Mesendoderm (in vitro differentiated cells): ENCODE measurements around the gene OR6S1.

Source experiments
- DNase-seq: peaks from one replicate; pipeline ENCODE4 v3.0.0; 2013
- H2AK5ac ChIP-seq: 2 replicates; pipeline ENCODE4 v1.6.1; 2013; ENCODE audit warnings: low read length, inconsistent platforms
- H2BK120ac ChIP-seq: 2 replicates; pipeline ENCODE4 v1.6.1; 2013; ENCODE audit warnings: low read depth, mild to moderate bottlenecking, low read length, moderate library complexity, mixed read lengths
- H2BK15ac ChIP-seq: replicated peaks from 2 replicates; pipeline ENCODE4 v1.6.1; 2013; ENCODE audit warnings: low read depth, mild to moderate bottlenecking, moderate library complexity
- H2BK5ac ChIP-seq: 2 replicates; pipeline ENCODE4 v1.6.1; 2013; ENCODE audit warnings: low read length, inconsistent platforms
- H3K18ac ChIP-seq: 2 replicates; pipeline ENCODE4 v1.6.1; 2013; ENCODE audit warnings: mild to moderate bottlenecking, low read length, mixed read lengths
- H3K23ac ChIP-seq: one replicate; pipeline ENCODE4 v1.6.1; 2013; ENCODE audit warnings: low read length
- H3K27ac ChIP-seq: 2 replicates; pipeline ENCODE4 v1.5.1; 2013; ENCODE audit warnings: low read depth, mild to moderate bottlenecking, inconsistent platforms, low read length, moderate library complexity
- H3K27me3 ChIP-seq: 2 replicates; pipeline ENCODE4 v1.6.1; 2013; ENCODE audit warnings: low read length, control low read depth, mild to moderate bottlenecking, inconsistent platforms; ENCODE audit not compliant: insufficient read depth, poor library complexity
- H3K36me3 ChIP-seq: 2 replicates; pipeline ENCODE4 v1.6.1; 2013; ENCODE audit warnings: low read length, inconsistent platforms; ENCODE audit not compliant: control insufficient read depth, insufficient read depth
- H3K4ac ChIP-seq: one replicate; pipeline ENCODE4 v1.6.1; 2013; ENCODE audit warnings: low read depth, mild to moderate bottlenecking, low read length, moderate library complexity
- H3K4me1 ChIP-seq: 2 replicates; pipeline ENCODE4 v1.6.1; 2013; ENCODE audit warnings: low read depth, low read length, inconsistent platforms; ENCODE audit not compliant: control insufficient read depth
- H3K4me2 ChIP-seq: 2 replicates; pipeline ENCODE4 v1.6.1; 2013; ENCODE audit warnings: low read length
- H3K4me3 ChIP-seq: 2 replicates; pipeline ENCODE4 v1.5.1; 2013; ENCODE audit warnings: mild to moderate bottlenecking, low read length
- H3K56ac ChIP-seq: one replicate; pipeline ENCODE4 v1.6.1; 2013; ENCODE audit warnings: low read length
- H3K79me1 ChIP-seq: 2 replicates; pipeline ENCODE4 v1.6.1; 2013; ENCODE audit warnings: low read length, inconsistent platforms
- H3K79me2 ChIP-seq: 2 replicates; pipeline ENCODE4 v1.6.1; 2013; ENCODE audit warnings: mild to moderate bottlenecking, low read length; ENCODE audit not compliant: control insufficient read depth, insufficient read depth
- H3K9ac ChIP-seq: 2 replicates; pipeline ENCODE4 v1.6.1; 2013; ENCODE audit warnings: low read length, inconsistent platforms
- H4K5ac ChIP-seq: one replicate; pipeline ENCODE4 v1.6.1; 2013; ENCODE audit warnings: low read length
- H4K8ac ChIP-seq: one replicate; pipeline ENCODE4 v1.6.1; 2013; ENCODE audit warnings: low read depth, mild to moderate bottlenecking, control low read depth, low read length, moderate library complexity
- WGBS: extraction: QIAGEN DNeasy Blood & Tissue Kit; methylation state at CpG from one replicate; pipeline ENCODE4 v1.1.7; 2013; ENCODE audit warnings: low lambda C conversion rate, missing lambda C conversion rate; ENCODE audit not compliant: insufficient coverage; ENCODE audit errors: extremely low coverage; 5-methylcytosine and 5-hydroxymethylcytosine counted together

OR6S1 gene

DNA sequence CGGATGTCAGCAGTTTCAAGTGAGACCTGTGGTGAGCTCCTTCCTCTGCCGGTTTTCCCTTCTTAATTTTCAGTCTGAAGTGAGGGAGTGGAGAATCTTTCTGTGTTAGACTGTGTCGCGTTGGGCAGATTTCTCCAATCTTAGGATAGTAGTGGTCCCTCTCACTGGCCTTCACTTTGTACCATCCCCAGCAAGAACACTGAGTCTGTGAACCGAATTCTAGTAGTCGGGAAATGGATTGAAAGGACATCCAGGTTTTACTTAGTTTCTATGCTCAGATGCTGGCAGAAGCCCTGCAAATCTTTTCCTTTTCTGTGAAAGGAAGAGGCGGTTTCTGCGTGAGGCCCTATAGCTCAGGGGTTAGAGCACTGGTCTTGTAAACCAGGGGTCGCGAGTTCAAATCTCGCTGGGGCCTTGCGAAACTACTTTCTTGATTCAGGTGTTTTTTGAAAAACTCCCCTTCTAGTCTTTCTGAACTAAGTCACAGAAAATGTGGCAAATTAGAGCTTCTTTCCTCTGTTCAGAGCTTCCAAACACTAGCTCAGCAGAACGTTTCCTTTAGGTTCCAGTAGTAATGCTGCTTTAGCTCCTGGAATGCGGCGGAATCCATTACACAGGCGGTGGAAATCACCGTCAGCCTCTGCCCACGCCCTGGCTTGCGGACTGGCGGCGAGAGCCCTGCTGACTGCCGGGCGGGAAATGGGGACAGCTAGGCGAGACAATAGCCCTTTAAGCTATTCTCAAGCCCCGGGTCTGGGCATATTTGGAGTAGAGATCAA is 40.0 kb upstream of the OR6S1 start:
- Histone ChIP-seq H2BK15ac (no peak overlapping the region), H3K4me1 (peaks cover 4% of the 10 kb centered on the region), H3K27ac (peak overlapping the region; percentile 76), H3K4ac (peak overlapping the region; percentile 78), H4K5ac (no peak overlapping the region), H3K9ac (peak overlapping the region; percentile 91), H2BK120ac (no peak overlapping the region), H3K27me3 (no peaks in the 10 kb centered on the region), H2AK5ac (no peak overlapping the region), H3K36me3 (no peaks in the 10 kb centered on the region), H3K4me3 (peak overlapping the region; percentile 68), H3K23ac (no peak overlapping the region), H4K8ac (no peak overlapping the region), H3K79me1 (no peaks in the 10 kb centered on the region), H3K56ac (peak overlapping the region; percentile 96), H3K79me2 (no peaks in the 10 kb centered on the region), H3K4me2 (peak overlapping the region; percentile 84), H3K18ac (peak overlapping the region; percentile 85), H2BK5ac (no peak overlapping the region)
- DNase-seq = peak; percentile 95
- WGBS = no CpG with 5 or more reads among the region's 25 CpGs

DNA sequence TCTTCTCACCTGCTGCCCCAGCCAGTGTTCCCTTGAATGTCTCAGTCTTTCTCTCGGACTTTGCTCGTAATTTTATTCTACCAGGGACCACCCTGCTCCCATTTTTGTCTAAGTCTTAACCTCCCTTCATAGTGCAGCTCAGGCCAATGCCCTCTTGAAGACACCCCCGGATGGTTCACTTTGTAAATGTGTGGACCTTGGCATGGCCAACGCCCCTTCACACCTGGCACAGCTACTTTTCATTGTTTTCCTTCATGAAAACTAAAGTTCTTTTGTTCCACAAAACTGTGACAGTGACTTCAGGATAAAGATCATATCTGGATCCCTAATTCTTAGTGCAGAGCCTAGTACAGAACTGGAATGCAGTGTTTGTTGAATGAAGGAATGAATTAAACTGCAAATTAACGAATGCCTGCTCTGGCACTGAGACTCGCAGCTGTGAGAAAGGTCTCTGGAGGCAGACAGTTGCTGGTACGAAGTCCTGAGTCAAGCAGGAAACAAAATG is 39.4 kb upstream of the OR6S1 start:
- peak overlapping the region; percentile 47 for H3K4me2 ChIP-seq

DNA sequence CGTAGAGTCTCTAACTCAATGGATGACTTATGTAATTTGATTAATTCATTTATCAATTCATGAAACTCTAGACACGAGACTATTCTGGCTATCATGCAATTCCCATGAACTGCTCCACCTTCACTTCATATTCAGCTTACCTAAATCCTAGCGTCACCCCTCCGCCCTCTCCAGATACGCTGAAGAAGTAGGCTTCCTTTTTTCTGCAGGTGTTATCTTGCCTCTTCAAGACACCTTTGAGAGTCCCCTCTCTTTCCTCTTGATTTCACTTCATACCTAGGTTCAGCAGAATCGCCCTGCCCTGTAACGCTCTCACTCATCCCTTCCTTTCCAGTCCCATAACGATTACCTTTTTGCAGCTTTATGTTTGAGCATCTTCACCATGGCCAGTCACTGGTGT is 38.9 kb upstream of the OR6S1 start:
- DNase-seq = no peak
- H2BK5ac ChIP-seq = no peak overlapping the region
- no peak overlapping the region for H4K5ac ChIP-seq
- H3K4me3 ChIP-seq = no peak overlapping the region
- peaks cover 4% of the 10 kb centered on the region for H3K4me1 ChIP-seq
- H2BK15ac ChIP-seq = no peak overlapping the region
- no peak overlapping the region for H3K23ac ChIP-seq
- no peak overlapping the region for H3K18ac ChIP-seq
- no peaks in the 10 kb centered on the region for H3K36me3 ChIP-seq
- WGBS = no CpG with 5 or more reads among the region's 8 CpGs
- no peak overlapping the region for H3K4me2 ChIP-seq
- no peak overlapping the region for H4K8ac ChIP-seq
- H3K79me1 ChIP-seq = no peaks in the 10 kb centered on the region
- H3K27ac ChIP-seq = no peak overlapping the region
- no peak overlapping the region for H3K4ac ChIP-seq
- no peaks in the 10 kb centered on the region for H3K79me2 ChIP-seq
- H3K27me3 ChIP-seq = no peaks in the 10 kb centered on the region
- H2BK120ac ChIP-seq = no peak overlapping the region
- no peak overlapping the region for H3K9ac ChIP-seq
- no peak overlapping the region for H3K56ac ChIP-seq
- H2AK5ac ChIP-seq = no peak overlapping the region

More for the DNA sequence above, 39.4 kb upstream of the OR6S1 start:
- Histone ChIP-seq H4K5ac (no peak overlapping the region), H2AK5ac (no peak overlapping the region), H3K27me3 (no peaks in the 10 kb centered on the region), H3K4me1 (peaks cover 4% of the 10 kb centered on the region), H3K4ac (no peak overlapping the region), H3K4me3 (no peak overlapping the region), H2BK5ac (no peak overlapping the region), H3K56ac (peak overlapping the region; percentile 85), H3K9ac (peak overlapping the region; percentile 0), H2BK15ac (no peak overlapping the region), H4K8ac (no peak overlapping the region), H3K79me2 (no peaks in the 10 kb centered on the region), H3K23ac (no peak overlapping the region), H3K18ac (no peak overlapping the region), H3K79me1 (no peaks in the 10 kb centered on the region), H3K27ac (no peak overlapping the region), H2BK120ac (no peak overlapping the region), H3K36me3 (no peaks in the 10 kb centered on the region)
- WGBS = no CpG with 5 or more reads among the region's 7 CpGs
- no peak for DNase-seq

DNA sequence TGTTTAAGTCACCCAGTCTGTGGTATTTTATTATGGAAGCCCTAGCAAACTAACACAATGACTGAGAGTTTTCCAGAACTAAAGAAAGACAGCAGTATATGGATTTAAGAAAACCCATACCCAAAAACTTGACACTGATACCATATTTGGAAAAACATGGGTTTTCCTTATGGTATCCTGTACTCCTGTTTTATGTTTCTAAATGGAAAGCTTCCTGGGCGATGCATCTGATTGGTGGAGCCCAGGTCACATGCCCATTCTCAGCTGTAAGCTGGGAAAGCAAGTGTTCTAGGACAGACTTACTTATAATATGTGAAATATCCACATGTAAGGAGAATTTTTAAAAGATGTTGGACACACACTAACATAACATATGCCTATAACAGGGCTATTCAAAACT is 38.4 kb upstream of the OR6S1 start:
- H2BK15ac ChIP-seq = no peak overlapping the region
- H3K79me1 ChIP-seq = no peaks in the 10 kb centered on the region
- H3K79me2 ChIP-seq = no peaks in the 10 kb centered on the region
- H2AK5ac ChIP-seq = no peak overlapping the region
- H3K56ac ChIP-seq = no peak overlapping the region
- no peak overlapping the region for H3K18ac ChIP-seq
- no peak overlapping the region for H3K4ac ChIP-seq
- H3K36me3 ChIP-seq = no peaks in the 10 kb centered on the region
- peak; percentile 47 for DNase-seq
- H3K4me1 ChIP-seq = peaks cover 4% of the 10 kb centered on the region
- no peak overlapping the region for H3K4me2 ChIP-seq
- H4K8ac ChIP-seq = no peak overlapping the region
- no peak overlapping the region for H3K23ac ChIP-seq
- no CpG with 5 or more reads among the region's 1 CpG for WGBS
- H4K5ac ChIP-seq = no peak overlapping the region
- H3K9ac ChIP-seq = no peak overlapping the region
- H3K4me3 ChIP-seq = no peak overlapping the region
- H3K27me3 ChIP-seq = no peaks in the 10 kb centered on the region
- no peak overlapping the region for H2BK120ac ChIP-seq
- H3K27ac ChIP-seq = no peak overlapping the region
- H2BK5ac ChIP-seq = no peak overlapping the region

DNA sequence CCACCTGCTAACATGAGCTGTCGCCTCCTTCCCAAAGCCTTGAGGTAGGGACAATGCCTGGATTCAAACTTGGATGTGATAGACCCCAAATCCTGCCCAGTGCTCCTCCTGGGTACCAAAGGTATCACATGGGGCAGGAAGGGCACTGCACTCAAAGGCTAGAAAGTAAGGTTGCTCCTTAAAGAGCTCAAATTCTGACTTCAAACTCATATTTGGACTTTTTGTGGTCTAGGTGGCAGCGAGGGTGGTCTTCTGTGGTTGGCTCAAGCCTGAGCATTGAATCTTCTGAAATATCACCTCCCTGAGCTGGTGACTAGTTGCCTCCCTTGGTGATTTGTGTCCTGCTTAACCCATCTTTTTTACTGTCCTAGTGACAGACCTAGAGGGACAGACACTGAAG is 34.6 kb upstream of the OR6S1 start:
- no peaks in the 10 kb centered on the region for H3K79me1 ChIP-seq
- H3K56ac ChIP-seq = no peak overlapping the region
- no peak overlapping the region for H3K27ac ChIP-seq
- H3K4me3 ChIP-seq = no peak overlapping the region
- H3K4me1 ChIP-seq = peaks cover 4% of the 10 kb centered on the region
- no peak overlapping the region for H4K5ac ChIP-seq
- no peak overlapping the region for H3K23ac ChIP-seq
- H3K36me3 ChIP-seq = no peaks in the 10 kb centered on the region
- no CpG with 5 or more reads among the region's 2 CpGs for WGBS
- no peak overlapping the region for H3K4me2 ChIP-seq
- H2BK120ac ChIP-seq = no peak overlapping the region
- no peak overlapping the region for H2BK15ac ChIP-seq
- H4K8ac ChIP-seq = no peak overlapping the region
- no peaks in the 10 kb centered on the region for H3K79me2 ChIP-seq
- no peak overlapping the region for H2BK5ac ChIP-seq
- no peaks in the 10 kb centered on the region for H3K27me3 ChIP-seq
- no peak overlapping the region for H3K4ac ChIP-seq
- no peak overlapping the region for H3K9ac ChIP-seq
- H2AK5ac ChIP-seq = peak overlapping the region; percentile 30
- H3K18ac ChIP-seq = no peak overlapping the region
- DNase-seq = no peak
